NCI-H69 (cell line): Measurements from ENCODE around the gene GALNT8.
"Not testable (repeated sequence)": the region's sequence is repeated elsewhere in the genome, so short reads cannot be mapped to it uniquely, and the experiment has no call there.

Experiments
- DNase-seq: peaks from one replicate; lab custom pipeline; 2025; lab: John Stamatoyannopoulos, UW

The GALNT8 gene, protein sequence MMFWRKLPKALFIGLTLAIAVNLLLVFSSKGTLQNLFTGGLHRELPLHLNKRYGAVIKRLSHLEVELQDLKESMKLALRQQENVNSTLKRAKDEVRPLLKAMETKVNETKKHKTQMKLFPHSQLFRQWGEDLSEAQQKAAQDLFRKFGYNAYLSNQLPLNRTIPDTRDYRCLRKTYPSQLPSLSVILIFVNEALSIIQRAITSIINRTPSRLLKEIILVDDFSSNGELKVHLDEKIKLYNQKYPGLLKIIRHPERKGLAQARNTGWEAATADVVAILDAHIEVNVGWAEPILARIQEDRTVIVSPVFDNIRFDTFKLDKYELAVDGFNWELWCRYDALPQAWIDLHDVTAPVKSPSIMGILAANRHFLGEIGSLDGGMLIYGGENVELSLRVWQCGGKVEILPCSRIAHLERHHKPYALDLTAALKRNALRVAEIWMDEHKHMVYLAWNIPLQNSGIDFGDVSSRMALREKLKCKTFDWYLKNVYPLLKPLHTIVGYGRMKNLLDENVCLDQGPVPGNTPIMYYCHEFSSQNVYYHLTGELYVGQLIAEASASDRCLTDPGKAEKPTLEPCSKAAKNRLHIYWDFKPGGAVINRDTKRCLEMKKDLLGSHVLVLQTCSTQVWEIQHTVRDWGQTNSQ

DNA sequence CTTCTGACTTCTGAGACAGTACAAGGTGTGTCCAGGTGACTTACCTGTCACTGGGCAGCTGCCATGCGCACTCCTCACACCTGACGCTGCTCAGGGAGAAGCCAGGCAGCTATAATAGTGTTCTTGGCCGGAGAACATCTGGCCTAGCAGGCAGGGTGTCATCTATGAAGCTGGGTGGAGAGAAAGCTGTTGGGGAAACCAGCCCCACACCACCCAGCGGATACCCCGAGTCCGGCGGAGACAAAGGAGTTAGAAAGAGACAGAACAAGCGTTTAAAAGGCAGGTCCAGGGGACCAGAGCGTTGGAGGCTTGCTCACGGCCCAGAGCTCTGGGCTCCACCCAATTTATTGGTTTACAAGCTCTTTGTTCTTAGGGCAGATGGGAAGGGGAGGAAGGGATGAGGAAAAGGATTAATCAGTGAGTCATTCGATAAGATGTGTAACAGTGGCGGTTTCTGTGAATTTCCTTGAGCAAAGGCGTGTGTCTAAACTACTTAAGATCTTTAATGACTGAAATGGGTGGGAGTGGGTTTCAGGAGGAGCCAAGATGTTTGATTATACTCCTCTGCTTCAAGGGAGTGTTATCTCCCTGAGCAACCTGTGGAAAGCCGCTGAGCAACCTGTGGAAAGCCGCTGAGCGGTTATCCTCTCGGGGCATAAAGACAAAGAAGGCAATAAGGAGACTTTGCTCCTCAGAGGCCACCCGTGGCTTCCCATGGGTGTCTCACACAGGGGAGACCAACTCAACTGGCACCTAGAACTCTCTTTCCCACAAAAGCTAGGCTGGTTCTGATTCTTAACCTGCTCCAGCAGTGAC, at the start of gene GALNT8:
GALNT8 (plus strand) TSS at position 580 of the 816 bp plus-strand sequence. CDS start 278 bp downstream, outside the sequence.
- DNase-seq, result no peak

DNA sequence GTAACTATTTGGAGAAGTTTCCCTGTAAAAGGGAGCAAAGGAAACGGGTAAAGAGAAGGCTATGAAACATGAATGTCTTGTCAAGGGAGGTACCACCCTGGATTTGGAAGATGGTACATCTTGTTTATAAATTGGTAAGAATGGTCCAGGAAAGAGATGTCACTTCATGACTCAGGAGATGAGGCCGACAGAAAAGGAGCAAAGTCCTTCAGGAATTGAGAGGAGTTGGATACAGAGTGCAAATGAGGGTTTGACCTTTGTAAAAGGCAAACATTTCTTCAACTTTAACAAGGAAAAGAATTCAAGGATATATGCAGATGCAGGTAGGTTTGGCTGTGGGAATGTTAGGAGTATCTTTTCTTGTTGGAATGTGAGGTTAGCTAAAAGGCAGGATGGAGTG, 40.5 kb upstream of the GALNT8 start:
- no peak for DNase-seq

DNA sequence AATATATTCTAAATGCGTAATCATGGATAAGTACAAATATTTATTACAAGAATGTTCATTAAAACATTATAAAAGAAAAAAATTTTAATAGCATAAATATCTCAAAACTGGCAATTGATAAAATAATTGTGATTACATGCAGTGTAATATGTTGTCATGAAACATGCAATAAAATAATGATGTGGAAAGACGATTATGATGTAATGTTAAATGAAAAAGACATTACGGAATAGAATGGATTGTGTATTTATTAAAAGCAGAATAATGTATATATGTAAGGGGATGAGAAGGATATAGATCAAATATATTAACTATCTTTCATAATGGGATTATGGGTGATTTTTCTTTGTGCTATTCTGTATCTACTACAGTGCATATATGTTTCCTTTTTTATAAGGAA, 38.5 kb upstream of the GALNT8 start:
- no peak for DNase-seq

DNA sequence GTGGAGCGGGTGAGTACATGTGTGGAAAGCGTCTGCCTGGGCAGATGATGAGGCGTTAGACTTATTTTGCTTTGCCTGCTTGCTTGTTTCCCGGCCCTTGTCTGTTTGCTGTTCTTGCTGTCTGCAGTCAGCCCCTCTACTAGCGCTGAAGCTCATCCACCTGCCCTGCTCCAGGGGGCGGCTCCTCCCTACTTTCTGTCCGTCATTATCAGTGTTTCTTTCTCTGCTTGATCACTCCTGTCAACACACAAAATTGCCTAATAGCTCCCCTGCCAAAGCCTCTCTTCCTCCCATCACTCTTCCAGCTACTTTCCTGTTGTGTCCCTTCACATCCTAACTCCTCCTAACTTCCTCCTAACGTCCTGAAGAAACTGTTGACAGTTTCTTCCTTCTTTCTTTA, 34.9 kb upstream of the GALNT8 start:
- DNase-seq, result peak; percentile 36

DNA sequence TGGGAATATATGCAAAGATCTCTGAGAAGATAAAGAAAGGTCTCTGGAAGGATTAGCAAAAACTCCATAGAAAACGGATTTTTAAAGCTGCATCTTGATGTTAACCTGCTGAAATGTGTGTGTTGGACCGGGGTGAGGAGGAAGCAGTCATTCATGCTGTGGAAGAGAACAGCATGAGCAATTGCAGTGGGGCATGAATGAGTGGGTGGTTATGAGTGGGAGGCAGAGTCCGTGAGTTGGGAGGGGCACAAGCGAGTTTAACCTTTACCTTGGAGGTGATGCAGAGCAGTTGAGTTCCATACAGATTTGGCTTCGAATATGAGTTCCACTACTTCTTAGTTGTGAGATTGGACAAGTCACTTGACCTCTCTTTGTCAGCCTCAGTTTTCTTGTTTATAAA, 29.4 kb upstream of the GALNT8 start:
- no peak for DNase-seq

DNA sequence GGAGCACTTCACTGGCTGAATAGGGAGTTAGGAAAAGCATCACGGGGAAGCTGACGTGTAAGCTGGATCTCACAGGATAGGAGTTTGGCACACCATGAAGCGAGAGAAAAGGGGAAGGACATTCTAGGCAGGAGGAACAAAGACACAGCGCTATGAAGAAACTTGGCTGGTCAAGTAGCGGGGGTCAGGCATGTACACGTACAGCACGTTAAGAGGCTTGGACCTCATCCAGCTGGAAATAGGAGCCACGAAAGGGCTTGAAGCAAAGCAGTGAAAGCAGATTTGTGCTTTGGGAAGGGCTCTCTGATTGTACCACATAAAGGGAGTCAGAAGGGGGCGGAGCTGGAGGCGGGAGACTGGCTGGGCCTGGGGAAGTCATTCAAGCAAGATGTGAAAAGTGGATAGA, 19.6 kb upstream of the GALNT8 start:
- DNase-seq, result no peak

DNA sequence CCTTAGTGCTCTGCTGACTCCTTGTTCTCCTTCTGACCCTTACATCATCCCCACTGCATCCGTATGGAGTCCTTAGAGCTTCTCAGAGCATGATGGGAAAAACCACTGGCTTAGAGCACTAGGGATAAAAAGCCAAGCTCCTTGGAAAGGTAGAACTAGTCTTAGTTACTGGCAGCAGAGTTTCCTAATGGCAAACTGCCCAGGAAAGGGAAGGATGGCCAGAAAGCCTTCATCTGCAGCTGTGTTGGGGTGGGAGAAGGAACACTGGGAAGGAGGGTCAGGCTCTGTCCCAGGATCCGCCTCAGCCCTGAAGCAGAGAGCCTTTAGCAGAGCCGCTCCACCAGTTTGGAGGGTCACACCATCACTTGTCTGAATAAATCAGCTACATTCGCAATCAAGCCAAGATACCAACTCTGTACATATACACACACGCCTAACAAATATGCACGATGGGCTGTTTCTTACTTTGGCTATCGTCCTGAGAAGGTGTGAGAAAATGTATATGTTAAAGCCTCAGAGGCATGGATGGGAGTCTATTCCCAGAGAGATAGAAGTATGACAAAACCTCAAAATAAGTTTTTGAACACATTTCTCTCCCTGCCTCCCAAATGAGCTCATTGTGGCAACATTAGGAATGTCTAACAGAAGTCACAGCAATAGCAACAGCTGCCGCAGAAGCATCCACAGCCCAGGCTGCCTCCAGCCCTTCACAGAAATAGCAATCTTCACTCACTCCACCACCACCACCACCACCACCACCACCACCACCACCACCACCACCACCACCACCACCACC, 18.6 kb upstream of the GALNT8 start:
- DNase-seq, result no peak

DNA sequence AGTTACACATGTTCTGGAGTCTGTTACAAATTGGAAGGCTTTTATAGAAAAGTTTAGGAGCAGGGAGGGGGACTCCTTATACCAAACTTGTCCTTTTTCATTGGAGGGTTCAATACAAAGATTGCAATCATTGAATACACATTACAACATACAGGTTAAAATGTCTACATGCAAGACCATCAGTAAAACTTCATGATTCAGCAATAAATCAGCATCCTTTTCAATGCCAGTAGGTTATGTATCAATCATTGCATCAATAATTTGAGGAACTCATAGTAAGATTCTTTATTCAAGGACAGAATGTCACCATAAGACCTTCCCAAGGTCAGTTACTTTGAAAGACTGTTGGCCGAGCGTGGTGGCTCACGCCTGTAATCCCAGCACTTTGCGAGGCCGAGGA, 16.5 kb upstream of the GALNT8 start:
- no peak for DNase-seq

DNA sequence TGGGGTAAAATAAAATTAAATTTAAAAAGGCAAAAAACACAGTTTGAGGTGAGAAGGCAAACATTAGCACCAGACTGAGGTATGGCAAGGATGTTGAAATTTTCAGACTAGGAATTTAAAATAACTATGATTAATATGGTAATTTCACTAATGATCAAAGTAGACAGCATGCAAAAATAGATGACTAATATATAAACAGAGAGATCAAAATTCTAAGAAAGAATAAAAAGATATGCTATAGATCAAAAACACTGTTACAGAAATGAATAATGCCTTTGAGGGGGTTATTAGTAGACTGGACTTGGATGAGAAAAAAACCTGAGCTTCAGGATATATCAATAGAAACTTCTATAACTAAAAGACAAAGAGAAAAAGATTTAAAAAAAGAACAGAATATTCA, 14.4 kb upstream of the GALNT8 start:
- DNase-seq, result no peak

DNA sequence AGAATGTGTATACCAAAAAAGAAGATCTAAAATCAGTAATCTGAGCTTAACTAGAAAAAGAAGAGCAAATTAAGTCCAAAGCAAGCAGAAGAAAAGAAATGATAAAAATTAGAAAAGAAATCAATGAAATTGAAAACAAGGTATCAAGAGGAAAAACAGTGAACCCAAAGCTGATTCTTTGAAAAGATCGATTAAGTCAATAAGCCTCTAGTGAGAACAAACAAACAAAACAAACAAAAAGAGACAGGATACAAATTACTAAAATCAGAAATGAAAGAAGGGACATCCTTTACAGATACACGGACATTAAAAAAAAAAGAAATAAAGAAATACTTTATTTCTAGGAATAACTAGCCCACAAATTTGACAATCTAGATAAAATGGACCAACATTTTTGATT, 12.9 kb upstream of the GALNT8 start:
- DNase-seq, result no peak

DNA sequence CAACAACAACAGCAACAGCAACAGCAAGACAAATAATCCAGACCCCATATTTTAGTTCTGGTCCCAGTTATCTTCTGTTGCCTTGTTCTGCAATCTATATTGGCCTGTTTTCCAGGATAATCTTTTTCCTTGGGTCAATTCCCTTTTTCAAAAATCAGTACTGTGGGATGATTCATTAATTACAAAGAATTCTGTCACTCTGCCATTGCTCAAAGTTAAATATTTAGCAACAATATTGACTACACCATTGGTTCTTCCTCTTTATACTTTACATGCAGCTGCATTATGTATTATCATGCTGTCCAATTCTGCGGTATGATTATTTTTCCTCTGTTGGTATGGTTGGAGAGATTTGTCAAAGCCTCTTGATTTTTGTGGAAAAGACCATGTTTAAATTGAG, 10.1 kb upstream of the GALNT8 start:
- no peak for DNase-seq

DNA sequence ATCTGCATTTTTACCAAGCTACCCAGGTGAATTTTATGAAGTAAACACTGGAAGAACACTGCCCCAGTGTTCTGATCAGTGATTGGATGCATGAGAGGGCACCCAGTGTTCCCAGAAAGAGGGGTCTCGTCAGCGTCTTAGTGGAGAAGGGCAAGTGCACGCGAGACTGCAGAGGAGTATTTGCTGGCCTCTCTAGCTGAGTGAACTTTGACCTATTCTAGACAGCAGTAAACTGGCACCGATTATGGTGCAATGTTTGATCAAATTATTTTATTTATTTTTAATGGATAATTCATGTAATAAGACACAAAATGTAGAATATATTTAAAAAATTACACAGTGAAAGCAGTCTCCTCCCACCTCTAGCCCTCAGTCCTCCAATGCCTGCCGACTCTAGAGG, 5.3 kb upstream of the GALNT8 start:
- no peak for DNase-seq

DNA sequence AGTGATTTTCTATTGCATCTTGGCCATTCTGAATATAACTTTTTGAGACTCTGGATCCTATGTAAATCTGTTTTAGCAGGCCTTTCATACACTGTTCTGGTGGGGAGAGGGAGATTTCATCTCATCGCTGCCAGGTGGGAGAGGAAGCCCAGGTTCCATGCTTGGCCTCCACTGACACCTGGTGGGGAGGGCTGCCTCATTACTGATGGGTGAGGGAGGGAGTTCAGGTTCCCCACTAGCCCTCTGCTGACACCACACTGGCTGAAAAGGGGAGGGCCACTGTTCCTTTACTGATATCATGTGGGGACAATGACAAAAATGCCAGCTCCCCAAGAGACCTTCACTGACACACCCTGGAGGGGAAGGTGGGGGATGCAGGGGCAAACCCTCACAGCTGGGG, 2.4 kb upstream of the GALNT8 start:
- DNase-seq, result no peak

DNA sequence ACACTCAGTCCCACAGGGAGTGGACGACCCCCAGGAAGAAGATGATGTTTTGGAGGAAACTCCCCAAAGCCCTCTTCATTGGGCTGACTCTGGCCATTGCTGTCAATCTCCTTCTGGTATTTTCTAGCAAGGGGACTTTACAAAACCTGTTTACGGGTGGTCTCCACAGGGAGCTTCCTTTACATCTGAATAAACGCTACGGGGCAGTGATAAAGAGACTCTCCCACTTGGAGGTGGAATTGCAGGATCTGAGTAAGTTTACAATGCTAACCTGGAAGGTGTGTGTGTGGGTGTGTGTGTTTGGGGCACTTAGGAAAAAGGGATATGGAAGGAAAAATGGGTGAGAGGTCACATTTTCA, 416 bp downstream of the GALNT8 start:
- DNase-seq, result no peak

DNA sequence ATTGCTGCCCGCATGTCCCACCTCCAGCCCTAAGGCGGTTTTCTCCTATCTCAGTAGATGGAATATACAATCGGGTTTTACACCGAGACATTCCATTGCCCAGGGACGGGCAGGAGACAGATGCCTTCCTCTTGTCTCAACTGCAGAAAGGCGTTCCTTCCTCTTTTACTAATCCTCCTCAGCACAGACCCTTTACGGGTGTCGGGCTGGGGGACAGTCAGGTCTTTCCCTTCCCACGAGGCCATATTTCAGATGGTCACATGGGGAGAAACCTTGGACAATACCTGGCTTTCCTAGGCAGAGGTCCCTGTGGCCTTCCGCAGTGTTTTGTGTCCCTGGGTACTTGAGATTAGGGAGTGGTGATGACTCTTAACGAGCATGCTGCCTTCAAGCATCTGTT, 1.4 kb downstream of the GALNT8 start:
- DNase-seq, result not testable (repeated sequence)

DNA sequence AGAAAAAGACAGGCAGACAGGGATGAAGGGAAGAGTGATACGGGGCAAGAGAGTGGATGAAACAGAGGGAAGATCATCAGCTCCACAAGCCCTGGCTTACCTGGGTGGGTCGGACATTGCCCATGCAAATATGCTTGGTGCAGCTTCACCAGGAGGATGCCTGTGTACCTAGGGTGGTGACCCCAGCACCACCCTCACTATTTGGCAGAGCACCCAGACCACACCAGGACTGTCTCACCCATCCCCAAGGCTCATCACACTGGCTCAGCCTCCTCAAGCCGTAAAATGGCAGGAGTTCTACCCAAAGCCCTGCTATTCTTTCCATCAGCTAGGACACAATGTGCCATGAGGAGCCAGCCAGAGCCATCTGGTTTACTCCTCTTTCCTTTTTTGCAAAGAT, 3.0 kb downstream of the GALNT8 start:
- no peak for DNase-seq

DNA sequence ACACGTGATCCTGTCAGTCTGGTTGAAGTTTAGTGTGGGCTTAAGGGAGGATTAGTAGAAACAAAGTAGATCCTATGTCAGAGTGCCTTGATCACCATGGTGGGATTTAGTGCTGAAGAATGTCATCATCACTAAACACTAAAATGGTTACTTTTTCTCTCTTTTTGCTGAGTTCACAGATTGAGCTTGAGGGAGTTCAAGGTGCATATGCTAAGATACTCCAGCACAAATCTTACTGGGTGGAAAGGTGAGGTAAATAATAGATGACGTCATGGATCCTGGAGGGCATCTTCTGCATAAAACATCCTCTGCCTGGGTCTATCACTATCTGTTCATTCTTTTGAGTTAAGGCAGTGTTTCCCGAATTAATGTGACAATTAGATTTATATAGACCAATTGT, 4.9 kb downstream of the GALNT8 start:
- no peak for DNase-seq

DNA sequence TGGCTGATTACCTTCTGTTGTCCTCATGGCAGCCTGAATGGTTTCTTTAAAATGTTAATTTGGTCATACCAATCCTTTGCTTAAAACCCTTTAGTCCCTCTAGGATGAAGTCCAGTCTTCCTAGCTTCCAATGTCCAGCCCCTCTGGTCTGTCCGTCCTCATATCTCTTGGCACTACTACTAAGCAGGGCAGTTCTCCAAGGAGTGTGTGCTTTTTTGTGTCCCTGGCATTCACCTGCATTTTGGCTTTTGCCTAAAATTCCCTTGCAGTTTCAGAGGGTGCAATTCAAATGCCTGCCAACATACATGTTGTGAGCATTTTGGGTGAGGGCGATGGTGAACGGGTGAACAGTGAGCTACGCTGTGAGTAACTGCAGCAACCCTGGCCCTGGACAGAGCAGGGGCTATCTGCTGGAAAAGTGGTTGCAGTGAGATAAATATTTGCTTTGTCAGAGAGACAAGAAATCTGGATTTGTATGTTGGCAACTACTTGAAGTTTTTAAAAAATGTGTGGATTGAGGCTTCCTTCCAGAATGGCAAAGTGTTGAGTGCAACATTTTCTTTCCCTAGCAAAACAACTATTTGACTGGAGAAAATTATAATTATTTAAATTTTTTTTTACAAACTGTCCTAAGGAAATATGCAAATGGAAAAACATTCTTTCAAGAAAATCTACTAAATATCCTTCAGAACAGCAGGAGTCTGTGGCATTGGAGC, 14.6 kb downstream of the GALNT8 start:
- no peak for DNase-seq

DNA sequence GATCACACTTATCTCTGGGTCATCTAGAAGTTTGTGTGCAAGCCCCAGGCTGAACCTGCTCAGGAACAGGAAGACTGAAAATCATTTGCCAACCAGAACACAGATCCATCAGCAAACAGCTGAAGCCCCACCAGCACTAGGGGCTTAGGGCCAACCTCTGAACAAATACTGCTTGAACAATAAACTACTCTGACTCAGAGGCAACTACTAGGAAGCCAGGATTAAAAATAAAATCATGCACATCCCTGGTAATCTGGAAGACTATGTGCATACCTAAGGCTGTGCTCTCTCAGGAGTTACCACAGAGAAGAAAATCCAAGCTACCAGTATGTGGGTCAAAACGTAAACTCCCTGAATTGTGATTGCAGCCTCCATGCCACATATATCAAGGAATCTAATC, 15.9 kb downstream of the GALNT8 start:
- no peak for DNase-seq

DNA sequence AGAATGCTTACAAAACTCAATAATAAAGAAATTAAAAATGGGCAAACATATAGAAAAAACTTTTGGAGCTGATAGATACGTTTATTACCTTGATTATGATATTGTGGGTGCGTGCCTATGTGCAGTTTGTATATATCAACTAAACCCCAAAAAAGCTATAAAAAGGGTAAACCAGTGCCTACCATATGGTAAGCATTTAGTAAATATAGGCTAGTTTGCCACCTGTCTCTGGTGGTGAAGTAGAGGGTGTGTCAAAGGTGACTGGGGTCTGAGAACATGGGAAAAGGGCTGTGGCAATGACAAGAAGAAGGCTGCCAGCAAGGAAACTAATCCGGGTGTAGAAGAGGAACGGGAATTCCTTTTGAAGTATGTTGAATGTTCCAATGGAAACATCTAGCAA, 18.3 kb downstream of the GALNT8 start:
- no peak for DNase-seq

DNA sequence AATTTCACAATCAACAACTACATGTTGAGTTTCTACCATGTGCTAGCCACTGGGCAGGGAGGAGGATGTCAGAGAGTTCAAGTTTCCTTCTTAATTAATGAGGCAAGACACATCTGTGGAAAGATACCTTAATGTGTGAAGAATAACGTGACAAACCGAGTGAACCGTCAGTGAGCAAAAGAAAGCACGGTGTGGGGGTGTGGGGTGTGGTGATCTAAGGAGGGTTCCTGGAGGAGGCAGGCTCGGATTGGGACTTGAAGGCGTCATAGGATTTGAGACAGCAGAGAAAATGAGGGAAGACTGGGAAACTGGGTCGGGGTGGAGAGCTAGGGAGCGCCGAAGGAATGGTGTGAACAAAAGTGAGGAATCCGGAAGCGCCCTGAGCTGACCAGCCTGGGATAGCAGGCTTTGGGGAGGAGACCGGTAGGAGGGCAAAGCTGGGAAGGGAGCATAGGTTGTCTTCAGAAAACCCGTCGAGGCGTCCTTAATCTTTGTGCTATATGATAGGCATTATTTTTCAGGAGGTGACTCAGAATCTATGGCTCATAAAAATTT, 22.3 kb downstream of the GALNT8 start:
- DNase-seq, result no peak
